Hepatocyte (in vitro differentiated cells): ENCODE results near the gene EXOC4. TPM values are rescaled to one million over a fixed set of nuclear protein-coding genes. Genes with fewer than 3 reads are reported as not detected.

Source experiments
- DNase-seq: peaks from one replicate; pipeline ENCODE4 v3.0.0-alpha.2; 2016; ENCODE audit warnings: low spot score
- H2AFZ ChIP-seq: fragments of 200-600 bp; sonication (generic); 2 replicates; pipeline ENCODE4 v1.6.0; 2016; ENCODE audit warnings: antibody characterized with exemption, mild to moderate bottlenecking
- H3K27ac ChIP-seq: fragments of 200-600 bp; sonication (generic); 2 replicates; pipeline ENCODE4 v1.5.1; 2016; ENCODE audit warnings: mild to moderate bottlenecking
- H3K27me3 ChIP-seq: fragments of 200-600 bp; sonication (generic); 2 replicates; pipeline ENCODE4 v1.6.1; 2016
- H3K36me3 ChIP-seq: fragments of 200-600 bp; sonication (generic); replicated peaks from 2 replicates; pipeline ENCODE4 v1.5.1; 2016; ENCODE audit warnings: low read depth; ENCODE audit not compliant: insufficient read depth
- H3K4me1 ChIP-seq: fragments of 200-600 bp; sonication (generic); 2 replicates; pipeline ENCODE4 v1.5.1; 2016; ENCODE audit warnings: mild to moderate bottlenecking, moderate library complexity; ENCODE audit not compliant: insufficient read depth
- H3K4me2 ChIP-seq: fragments of 200-600 bp; sonication (generic); 2 replicates; pipeline ENCODE4 v1.6.0; 2016
- H3K4me3 ChIP-seq: fragments of 200-600 bp; sonication (generic); 2 replicates; pipeline ENCODE4 v1.5.1; 2016; ENCODE audit warnings: mild to moderate bottlenecking
- H3K79me2 ChIP-seq: fragments of 200-600 bp; sonication (generic); 2 replicates; pipeline ENCODE4 v1.6.0; 2017; ENCODE audit warnings: mild to moderate bottlenecking
- H3K9me2 ChIP-seq: fragments of 200-600 bp; sonication (generic); replicated peaks from 2 replicates; pipeline ENCODE4 v1.6.0; 2017; ENCODE audit warnings: mild to moderate bottlenecking; ENCODE audit not compliant: insufficient read depth
- H3K9me3 ChIP-seq: fragments of 200-600 bp; sonication (generic); 2 replicates; pipeline ENCODE4 v1.5.1; 2016; ENCODE audit warnings: low read depth, mild to moderate bottlenecking
- H4K20me1 ChIP-seq: fragments of 200-600 bp; sonication (generic); 2 replicates; pipeline ENCODE4 v1.6.0; 2016; ENCODE audit warnings: mild to moderate bottlenecking; ENCODE audit not compliant: insufficient read depth, poor library complexity, severe bottlenecking
- EZH2 ChIP-seq: fragments of 200-600 bp; sonication (generic); IDR thresholded peaks from 2 replicates; pipeline ENCODE4 v1.6.1; 2016; ENCODE audit warnings: antibody characterized with exemption, mild to moderate bottlenecking, borderline replicate concordance
- EZH2phosphoT487 ChIP-seq: fragments of 200-600 bp; sonication (generic); IDR thresholded peaks from one replicate; pipeline ENCODE4 v1.6.1; 2018; ENCODE audit warnings: antibody characterized with exemption, mild to moderate bottlenecking, low read depth, moderate library complexity; ENCODE audit not compliant: unreplicated experiment, severe bottlenecking
- WGBS: methylation state at CpG from one replicate; pipeline ENCODE4 v1.1.6; 2016; ENCODE audit warnings: low lambda C conversion rate; ENCODE audit errors: missing lambda C conversion rate; 5-methylcytosine and 5-hydroxymethylcytosine counted together
- polyA plus RNA-seq: library from polyadenylated mRNA; unstranded; fragments of >200 nt; fragmentation: Nextera tagmentation; extraction: Ambion mirVana; gene quantifications from 2 replicates; pipeline ENCODE4 v1.2.1, GENCODE V29; 2016
- total RNA-seq: library from RNA; depleted of rRNA; stranded (reverse); fragments of >200 nt; gene quantifications from 2 replicates; pipeline ENCODE4 v1.2.3, GENCODE V29; 2014
- TF ChIP-seq, protein P1 (sequence below): fragments of 200-600 bp; sonication (generic); IDR thresholded peaks from 2 replicates; pipeline ENCODE4 v1.5.1; 2016; ENCODE audit warnings: antibody characterized with exemption, mild to moderate bottlenecking; ENCODE audit not compliant: poor library complexity

EXOC4 gene
- total and polyA plus RNA-seq, 2 experiments from 2014 or later: 34.8 to 56.1 TPM

DNA sequence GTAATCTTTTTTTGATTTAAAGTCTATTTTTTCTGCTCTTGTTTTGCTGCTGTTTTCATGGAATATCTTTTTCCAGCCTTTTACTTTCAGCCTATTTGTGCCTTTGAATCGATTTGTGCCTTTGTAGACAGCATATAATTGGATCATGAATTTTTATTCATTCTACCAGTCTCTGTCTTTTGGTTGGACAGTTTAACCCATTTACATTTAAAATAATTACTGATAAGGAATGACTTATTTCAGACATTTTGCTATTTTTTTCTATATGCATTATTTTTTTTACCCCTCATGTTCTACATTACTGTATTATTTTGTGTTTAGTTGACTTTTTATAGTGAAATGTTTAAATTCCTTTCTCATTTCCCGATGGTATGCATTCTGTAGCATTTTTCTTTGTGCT is 99.6 kb downstream of the EXOC4 start:
- no peaks in the 10 kb centered on the region for H3K36me3 ChIP-seq
- H3K9me2 ChIP-seq: no peaks in the 10 kb centered on the region
- 95% methylated on average over 2 of the region's 2 CpGs for WGBS
- no peak for TF ChIP-seq EZH2
- TF ChIP-seq EZH2phosphoT487: no peak
- TF ChIP-seq, protein P1, sequence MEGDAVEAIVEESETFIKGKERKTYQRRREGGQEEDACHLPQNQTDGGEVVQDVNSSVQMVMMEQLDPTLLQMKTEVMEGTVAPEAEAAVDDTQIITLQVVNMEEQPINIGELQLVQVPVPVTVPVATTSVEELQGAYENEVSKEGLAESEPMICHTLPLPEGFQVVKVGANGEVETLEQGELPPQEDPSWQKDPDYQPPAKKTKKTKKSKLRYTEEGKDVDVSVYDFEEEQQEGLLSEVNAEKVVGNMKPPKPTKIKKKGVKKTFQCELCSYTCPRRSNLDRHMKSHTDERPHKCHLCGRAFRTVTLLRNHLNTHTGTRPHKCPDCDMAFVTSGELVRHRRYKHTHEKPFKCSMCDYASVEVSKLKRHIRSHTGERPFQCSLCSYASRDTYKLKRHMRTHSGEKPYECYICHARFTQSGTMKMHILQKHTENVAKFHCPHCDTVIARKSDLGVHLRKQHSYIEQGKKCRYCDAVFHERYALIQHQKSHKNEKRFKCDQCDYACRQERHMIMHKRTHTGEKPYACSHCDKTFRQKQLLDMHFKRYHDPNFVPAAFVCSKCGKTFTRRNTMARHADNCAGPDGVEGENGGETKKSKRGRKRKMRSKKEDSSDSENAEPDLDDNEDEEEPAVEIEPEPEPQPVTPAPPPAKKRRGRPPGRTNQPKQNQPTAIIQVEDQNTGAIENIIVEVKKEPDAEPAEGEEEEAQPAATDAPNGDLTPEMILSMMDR: no peak
- no peaks in the 10 kb centered on the region for H4K20me1 ChIP-seq
- no peak overlapping the region for H3K4me3 ChIP-seq
- H3K4me2 ChIP-seq: no peak overlapping the region
- no peaks in the 10 kb centered on the region for H3K4me1 ChIP-seq
- H3K27me3 ChIP-seq: no peaks in the 10 kb centered on the region
- no peak overlapping the region for H3K27ac ChIP-seq
- DNase-seq: no peak
- H3K79me2 ChIP-seq: peaks cover 26% of the 10 kb centered on the region
- peaks cover 8% of the 10 kb centered on the region for H3K9me3 ChIP-seq
- H2AFZ ChIP-seq: no peak overlapping the region

DNA sequence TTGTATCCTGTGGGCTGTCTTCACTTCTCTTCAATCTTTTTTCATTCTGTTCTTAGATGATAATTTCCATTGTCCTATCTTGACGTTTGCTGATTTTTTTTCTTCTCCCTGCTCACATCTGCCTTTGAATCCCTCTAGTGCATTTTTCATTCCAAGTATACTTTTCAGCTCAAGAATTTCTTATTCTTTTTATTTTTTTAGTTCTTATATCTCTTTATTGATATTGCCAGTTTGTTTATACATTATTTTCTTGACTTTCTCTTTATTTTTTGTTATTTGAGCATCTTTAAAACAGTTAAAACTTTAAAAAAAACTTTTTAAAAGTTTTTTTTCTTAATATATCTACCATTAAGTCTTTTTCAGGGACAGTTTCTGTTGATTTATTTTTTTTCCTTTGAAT is 100.9 kb downstream of the EXOC4 start:
- WGBS: 88% methylated on average over 1 of the region's 1 CpG
- Histone ChIP-seq H3K4me3 (no peak overlapping the region), H3K79me2 (peaks cover 26% of the 10 kb centered on the region), H3K27me3 (no peaks in the 10 kb centered on the region), H3K4me1 (no peaks in the 10 kb centered on the region), H3K27ac (no peak overlapping the region), H3K9me2 (no peaks in the 10 kb centered on the region), H3K36me3 (no peaks in the 10 kb centered on the region), H3K9me3 (peaks cover 8% of the 10 kb centered on the region), H4K20me1 (no peaks in the 10 kb centered on the region), H3K4me2 (no peak overlapping the region), H2AFZ (no peak overlapping the region)
- no peak for TF ChIP-seq EZH2
- TF ChIP-seq, protein P1: no peak
- no peak for TF ChIP-seq EZH2phosphoT487
- no peak for DNase-seq

DNA sequence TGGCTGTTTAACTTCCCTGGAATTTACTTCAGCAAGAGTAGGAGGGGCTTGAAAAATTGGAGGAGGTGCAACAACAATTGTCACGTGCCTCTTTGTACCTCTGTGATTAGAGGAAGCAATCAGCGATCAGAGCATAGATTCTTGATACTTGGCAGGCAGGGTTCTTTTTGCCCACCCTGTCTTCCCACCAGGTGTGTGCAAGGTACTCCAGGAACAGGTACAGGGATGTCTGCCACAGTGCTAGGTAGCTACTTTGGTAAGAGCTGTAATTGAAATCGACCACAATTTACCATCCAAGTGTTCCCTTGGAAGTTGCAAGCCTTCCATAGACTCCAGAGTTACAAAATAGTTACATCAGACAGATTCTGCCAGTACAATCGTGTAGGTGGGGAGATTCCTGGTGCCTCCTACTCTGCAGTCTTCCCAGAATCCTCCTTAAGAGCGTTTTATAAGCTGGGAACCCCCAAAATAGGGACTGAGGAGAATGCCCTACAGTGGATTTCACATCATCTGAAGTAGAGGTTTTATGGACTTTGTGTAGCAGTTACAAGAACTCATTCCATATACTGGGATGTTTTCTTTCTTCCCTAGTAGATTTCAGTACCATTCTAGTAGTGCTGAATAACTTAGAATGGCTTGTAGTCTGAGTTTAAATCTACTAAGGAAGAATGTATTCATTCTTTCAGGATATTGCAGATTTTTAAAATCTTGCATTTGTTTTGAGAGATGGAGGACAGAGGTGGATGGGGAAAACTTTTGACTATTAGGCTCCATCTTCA is 101.9 kb downstream of the EXOC4 start:
- DNase-seq: no peak
- TF ChIP-seq EZH2phosphoT487 (no peak), EZH2 (no peak)
- TF ChIP-seq, protein P1: no peak
- no peaks in the 10 kb centered on the region for H3K4me1 ChIP-seq
- H4K20me1 ChIP-seq: no peaks in the 10 kb centered on the region
- peaks cover 8% of the 10 kb centered on the region for H3K9me3 ChIP-seq
- H2AFZ ChIP-seq: no peak overlapping the region
- H3K4me2 ChIP-seq: no peak overlapping the region
- H3K4me3 ChIP-seq: no peak overlapping the region
- peak overlapping the region; percentile 10 for H3K27ac ChIP-seq
- 90% methylated on average over 5 of the region's 5 CpGs for WGBS
- H3K79me2 ChIP-seq: peaks cover 26% of the 10 kb centered on the region
- no peaks in the 10 kb centered on the region for H3K9me2 ChIP-seq
- no peaks in the 10 kb centered on the region for H3K27me3 ChIP-seq
- H3K36me3 ChIP-seq: no peaks in the 10 kb centered on the region
